Thymus (tissue), 11 donors: ENCODE measurements around the gene TUFM. TPM values are rescaled to one million over a fixed set of nuclear protein-coding genes. Genes with fewer than 3 reads are reported as not detected.

Experiments used
- DNase-seq, 9 donors: peaks; one replicate each; pipeline ENCODE4 v3.0.0-alpha.2; 2013; ENCODE audit warnings: low spot score in 9 of 9, low read depth in 6 of 9, missing footprints in 1 of 9
- H3K27ac ChIP-seq, 2 donors: one replicate each; pipeline ENCODE4 v1.5.1; 2013; ENCODE audit warnings: control low read depth in 1 of 2, low read depth in 1 of 2, low read length in 1 of 2, mild to moderate bottlenecking in 1 of 2, moderate library complexity in 1 of 2
- H3K27me3 ChIP-seq, 2 donors: one replicate each; pipeline ENCODE4 v1.5.1; 2013; ENCODE audit warnings: low read length in 1 of 2; ENCODE audit not compliant: control insufficient read depth in 2 of 2, insufficient read depth in 1 of 2
- H3K36me3 ChIP-seq, 2 donors: one replicate each; pipeline ENCODE4 v1.5.1; 2013; ENCODE audit warnings: low read length in 1 of 2, mild to moderate bottlenecking in 1 of 2, moderate library complexity in 1 of 2; ENCODE audit not compliant: control insufficient read depth in 2 of 2, insufficient read depth in 2 of 2
- H3K4me1 ChIP-seq, 2 donors: one replicate each; pipeline ENCODE4 v1.5.1; 2013; ENCODE audit warnings: low read length in 2 of 2; ENCODE audit not compliant: control insufficient read depth in 2 of 2, insufficient read depth in 2 of 2
- H3K4me3 ChIP-seq, 2 donors: one replicate each; pipeline ENCODE4 v1.5.1; 2013; ENCODE audit warnings: low read length in 2 of 2, control low read depth in 1 of 2, mild to moderate bottlenecking in 1 of 2
- H3K9me3 ChIP-seq, 2 donors: one replicate each; pipeline ENCODE4 v1.5.1; 2013; ENCODE audit warnings: low read length in 1 of 2, mild to moderate bottlenecking in 1 of 2; ENCODE audit not compliant: control insufficient read depth in 2 of 2, insufficient read depth in 1 of 2
- WGBS: extraction: QIAGEN DNeasy Blood & Tissue Kit; methylation state at CpG from one replicate; pipeline ENCODE4 v1.1.7; 2013; 5-methylcytosine and 5-hydroxymethylcytosine counted together
- polyA plus RNA-seq: library from polyadenylated mRNA; stranded (reverse); fragments of 200-250 nt; gene quantifications from one replicate; pipeline ENCODE4 v1.2.3, GENCODE V29; 2013
- total RNA-seq: library from RNA; stranded (reverse); fragments of 120-200 nt; gene quantifications from one replicate; pipeline ENCODE4 v1.2.4, GENCODE V29; 2013
- donor health status: healthy.

TUFM gene
- total and polyA plus RNA-seq, 2 donors: 94.2 to 208 TPM

GRCh38 chr16:28877655-28878000, 31.5 kb upstream of the TUFM start:
- WGBS: 90% methylated on average over 2 of the region's 2 CpGs
- Histone ChIP-seq H3K9me3 (peaks cover 0 to 8% of the 10 kb centered on the region in 2 donors), H3K4me3 (no peak overlapping the region), H3K27ac (no peak overlapping the region), H3K36me3 (peaks cover 16 to 25% of the 10 kb centered on the region in 2 donors), H3K27me3 (peaks cover 0 to 8% of the 10 kb centered on the region in 2 donors), H3K4me1 (peaks cover 11 to 42% of the 10 kb centered on the region in 2 donors)
- DNase-seq: no peak

GRCh38 chr16:28876973-28877654, 31.0 kb upstream of the TUFM start:
- Histone ChIP-seq H3K27ac (peak overlapping the region in 1 of 2 donors; percentile 37), H3K36me3 (peaks cover 21 to 30% of the 10 kb centered on the region in 2 donors), H3K4me1 (peaks cover 11 to 42% of the 10 kb centered on the region in 2 donors), H3K9me3 (peaks cover 0 to 8% of the 10 kb centered on the region in 2 donors), H3K27me3 (peaks cover 0 to 8% of the 10 kb centered on the region in 2 donors), H3K4me3 (no peak overlapping the region)
- peak in 2 of 9 donors; percentile 47 to 59 for DNase-seq
- 45% methylated on average over 12 of the region's 12 CpGs for WGBS

- no peak overlapping the region for H3K27ac ChIP-seq
- H3K9me3 ChIP-seq: peaks cover 0 to 10% of the 10 kb centered on the region in 2 donors
- peaks cover 11 to 39% of the 10 kb centered on the region in 2 donors for H3K4me1 ChIP-seq
- DNase-seq: no peak
- peaks cover 30 to 39% of the 10 kb centered on the region in 2 donors for H3K36me3 ChIP-seq
- H3K27me3 ChIP-seq: peaks cover 0 to 8% of the 10 kb centered on the region in 2 donors
- 92% methylated on average over 17 of the region's 17 CpGs for WGBS
- H3K4me3 ChIP-seq: no peak overlapping the region
Observed at GRCh38 chr16:28876019-28876659, 30.0 kb upstream of the TUFM start.

- Histone ChIP-seq H3K36me3 (peaks cover 37 to 47% of the 10 kb centered on the region in 2 donors), H3K27ac (no peak overlapping the region), H3K4me3 (no peak overlapping the region), H3K9me3 (peaks cover 0 to 8% of the 10 kb centered on the region in 2 donors), H3K4me1 (peaks cover 10 to 32% of the 10 kb centered on the region in 2 donors), H3K27me3 (peaks cover 0 to 4% of the 10 kb centered on the region in 2 donors)
- no peak for DNase-seq
- WGBS: 95% methylated on average over 13 of the region's 13 CpGs
Observed at GRCh38 chr16:28875134-28876018, 29.2 kb upstream of the TUFM start.

GRCh38 chr16:28874406-28874805, 28.3 kb upstream of the TUFM start:
- no peak overlapping the region for H3K27ac ChIP-seq
- peaks cover 0 to 5% of the 10 kb centered on the region in 2 donors for H3K9me3 ChIP-seq
- H3K4me3 ChIP-seq: no peak overlapping the region
- H3K36me3 ChIP-seq: peaks cover 47 to 57% of the 10 kb centered on the region in 2 donors
- no peak for DNase-seq
- over 99% methylated on average over 6 of the region's 6 CpGs for WGBS
- H3K27me3 ChIP-seq: peaks cover 0 to under 1% of the 10 kb centered on the region in 2 donors
- H3K4me1 ChIP-seq: peaks cover 5 to 24% of the 10 kb centered on the region in 2 donors

- H3K27me3 ChIP-seq: no peaks in the 10 kb centered on the region
- DNase-seq: peak in 2 of 9 donors; percentile 42 to 46
- H3K4me3 ChIP-seq: no peak overlapping the region
- H3K27ac ChIP-seq: no peak overlapping the region
- peaks cover 0 to 2% of the 10 kb centered on the region in 2 donors for H3K9me3 ChIP-seq
- H3K36me3 ChIP-seq: peaks cover 54 to 64% of the 10 kb centered on the region in 2 donors
- peaks cover 2 to 17% of the 10 kb centered on the region in 2 donors for H3K4me1 ChIP-seq
- 95% methylated on average over 18 of the region's 18 CpGs for WGBS
Observed at GRCh38 chr16:28873543-28874201, 27.5 kb upstream of the TUFM start.

- H3K4me3 ChIP-seq: no peak overlapping the region
- WGBS: 97% methylated on average over 15 of the region's 15 CpGs
- H3K27me3 ChIP-seq: no peaks in the 10 kb centered on the region
- H3K36me3 ChIP-seq: peaks cover 57 to 68% of the 10 kb centered on the region in 2 donors
- H3K9me3 ChIP-seq: peaks cover 0 to 2% of the 10 kb centered on the region in 2 donors
- no peak overlapping the region for H3K27ac ChIP-seq
- peaks cover 0 to 14% of the 10 kb centered on the region in 2 donors for H3K4me1 ChIP-seq
- DNase-seq: no peak
Observed at GRCh38 chr16:28872952-28873351, 26.8 kb upstream of the TUFM start.

- peaks cover 66 to 81% of the 10 kb centered on the region in 2 donors for H3K36me3 ChIP-seq
- no peak for DNase-seq
- no peaks in the 10 kb centered on the region for H3K27me3 ChIP-seq
- peaks cover 0 to 10% of the 10 kb centered on the region in 2 donors for H3K4me1 ChIP-seq
- H3K9me3 ChIP-seq: peaks cover 0 to 2% of the 10 kb centered on the region in 2 donors
- no peak overlapping the region for H3K27ac ChIP-seq
- WGBS: 98% methylated on average over 11 of the region's 11 CpGs
- no peak overlapping the region for H3K4me3 ChIP-seq
Observed at GRCh38 chr16:28869201-28869600, 23.1 kb upstream of the TUFM start.
